SK-N-MC (cell line): ENCODE results near the gene NTRK2.

Experiments
- DNase-seq: peaks from one replicate; pipeline ENCODE4 v3.0.0-alpha.2; 2011; ENCODE audit warnings: low read depth, low spot score
- H3K27ac ChIP-seq: fragments of 200-600 bp; sonication (generic); 2 replicates; pipeline ENCODE4 v1.5.1; 2016; ENCODE audit warnings: mixed run types
- H3K36me3 ChIP-seq: fragments of 200-600 bp; sonication (generic); 2 replicates; pipeline ENCODE4 v1.6.1; 2017; ENCODE audit warnings: antibody characterized with exemption, low read length, mixed read lengths; ENCODE audit not compliant: insufficient read depth
- H3K4me3 ChIP-seq: fragments of 200-600 bp; sonication (generic); 2 replicates; pipeline ENCODE4 v1.5.1; 2016
- H3K9ac ChIP-seq: fragments of 200-600 bp; sonication (generic); 2 replicates; pipeline ENCODE4 v1.8.0; 2017; ENCODE audit warnings: mixed run types, mixed read lengths; ENCODE audit not compliant: insufficient read length
- H3K9me3 ChIP-seq: fragments of 200-600 bp; sonication (generic); 2 replicates; pipeline ENCODE4 v1.6.1; 2017; ENCODE audit warnings: low read depth, mild to moderate bottlenecking, antibody characterized with exemption, low read length, moderate library complexity, mixed read lengths
- EZH2 ChIP-seq: fragments of 200-600 bp; sonication (generic); IDR thresholded peaks from one replicate; pipeline ENCODE4 v1.6.1; 2017; ENCODE audit warnings: antibody characterized with exemption
- FOXP2 ChIP-seq: optimal IDR thresholded peaks from 2 replicates; pipeline ENCODE3; 2011; ENCODE audit warnings: mild to moderate bottlenecking, moderate library complexity; ENCODE audit not compliant: insufficient read depth; ENCODE audit errors: extremely low read length, control extremely low read depth
- POLR2AphosphoS5 ChIP-seq: IDR thresholded peaks from 2 replicates; pipeline ENCODE4 v1.6.1; 2012; ENCODE audit warnings: mild to moderate bottlenecking, low read depth, low read length, borderline replicate concordance

The NTRK2 gene

GRCh38 chr9:84710701-84711397, 41.3 kb downstream of the NTRK2 start:
- TF ChIP-seq POLR2AphosphoS5 = no peak
- no peak for TF ChIP-seq FOXP2
- TF ChIP-seq EZH2 = no peak
- no peak for DNase-seq
- Histone ChIP-seq H3K4me3 (no peak overlapping the region), H3K9ac (no peak overlapping the region), H3K27ac (no peak overlapping the region), H3K36me3 (no peaks in the 10 kb centered on the region), H3K9me3 (no peaks in the 10 kb centered on the region)

GRCh38 chr9:84711398-84711777, 41.9 kb downstream of the NTRK2 start:
- Histone ChIP-seq H3K9me3 (no peaks in the 10 kb centered on the region), H3K9ac (no peak overlapping the region), H3K4me3 (no peak overlapping the region), H3K27ac (no peak overlapping the region), H3K36me3 (no peaks in the 10 kb centered on the region)
- no peak for DNase-seq
- no peak for TF ChIP-seq POLR2AphosphoS5
- no peak for TF ChIP-seq FOXP2
- no peak for TF ChIP-seq EZH2

GRCh38 chr9:84711936-84712335, 42.4 kb downstream of the NTRK2 start:
- no peak overlapping the region for H3K9ac ChIP-seq
- no peak for DNase-seq
- H3K4me3 ChIP-seq = no peak overlapping the region
- TF ChIP-seq POLR2AphosphoS5 (no peak), FOXP2 (no peak), EZH2 (no peak)
- H3K27ac ChIP-seq = no peak overlapping the region
- H3K36me3 ChIP-seq = no peaks in the 10 kb centered on the region
- no peaks in the 10 kb centered on the region for H3K9me3 ChIP-seq

GRCh38 chr9:84716217-84716616, 46.7 kb downstream of the NTRK2 start:
- no peak for TF ChIP-seq POLR2AphosphoS5
- TF ChIP-seq FOXP2 = no peak
- no peak for TF ChIP-seq EZH2
- Histone ChIP-seq H3K27ac (no peak overlapping the region), H3K9me3 (no peaks in the 10 kb centered on the region), H3K9ac (no peak overlapping the region), H3K36me3 (no peaks in the 10 kb centered on the region), H3K4me3 (no peak overlapping the region)
- no peak for DNase-seq

- Histone ChIP-seq H3K4me3 (no peak overlapping the region), H3K9me3 (no peaks in the 10 kb centered on the region), H3K27ac (no peak overlapping the region), H3K36me3 (no peaks in the 10 kb centered on the region), H3K9ac (no peak overlapping the region)
- TF ChIP-seq EZH2 = no peak
- no peak for TF ChIP-seq FOXP2
- TF ChIP-seq POLR2AphosphoS5 = no peak
- DNase-seq = no peak
These were observed 48.9 kb downstream of the NTRK2 start for GRCh38 chr9:84718476-84718875.

GRCh38 chr9:84722388-84722989, 53.0 kb downstream of the NTRK2 start:
- no peak for DNase-seq
- TF ChIP-seq POLR2AphosphoS5 = no peak
- TF ChIP-seq FOXP2 = no peak
- no peak for TF ChIP-seq EZH2
- Histone ChIP-seq H3K9ac (no peak overlapping the region), H3K9me3 (no peaks in the 10 kb centered on the region), H3K27ac (no peak overlapping the region), H3K36me3 (no peaks in the 10 kb centered on the region), H3K4me3 (no peak overlapping the region)

DNA sequence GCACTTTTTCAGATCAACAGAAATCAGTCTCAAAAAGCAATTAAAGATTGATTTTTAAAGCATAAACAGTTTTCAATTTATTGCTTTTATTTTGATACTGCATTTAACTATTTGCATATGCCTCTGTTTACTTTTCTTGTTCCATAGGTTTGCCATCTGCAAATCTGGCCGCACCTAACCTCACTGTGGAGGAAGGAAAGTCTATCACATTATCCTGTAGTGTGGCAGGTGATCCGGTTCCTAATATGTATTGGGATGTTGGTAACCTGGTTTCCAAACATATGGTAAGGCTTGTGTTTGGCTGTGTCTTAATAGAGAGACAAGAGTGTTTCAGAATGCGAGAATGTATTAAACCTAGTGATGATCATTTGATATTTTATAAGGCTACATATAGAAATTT, 53.9 kb downstream of the NTRK2 start:
- Histone ChIP-seq H3K27ac (no peak overlapping the region), H3K9me3 (no peaks in the 10 kb centered on the region), H3K4me3 (no peak overlapping the region), H3K36me3 (no peaks in the 10 kb centered on the region), H3K9ac (no peak overlapping the region)
- no peak for DNase-seq
- TF ChIP-seq EZH2 (no peak), FOXP2 (no peak)

DNA sequence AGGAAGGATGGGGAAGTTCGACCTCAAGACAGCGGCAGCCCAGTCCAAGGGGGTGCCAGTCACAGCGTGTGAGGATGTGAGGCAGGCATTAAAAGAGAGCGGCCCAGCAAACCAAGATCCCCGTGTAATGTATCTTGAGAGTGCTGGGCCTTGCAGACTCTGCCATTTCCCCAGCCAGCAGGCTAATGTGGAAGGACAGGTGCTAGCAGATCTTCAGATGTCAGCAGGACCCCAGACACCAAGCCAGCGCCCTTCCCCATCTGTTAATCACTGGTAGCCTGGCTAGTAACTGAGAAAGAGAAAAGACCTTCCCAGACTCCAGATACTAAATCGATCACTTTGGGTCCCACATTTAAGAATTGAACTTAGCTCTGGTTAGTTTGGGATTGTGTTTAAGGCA, 62.2 kb downstream of the NTRK2 start:
- Histone ChIP-seq H3K9me3 (no peaks in the 10 kb centered on the region), H3K36me3 (no peaks in the 10 kb centered on the region), H3K9ac (no peak overlapping the region), H3K27ac (no peak overlapping the region), H3K4me3 (no peak overlapping the region)
- no peak for DNase-seq
- no peak for TF ChIP-seq EZH2
- TF ChIP-seq FOXP2 = no peak
- no peak for TF ChIP-seq POLR2AphosphoS5

DNA sequence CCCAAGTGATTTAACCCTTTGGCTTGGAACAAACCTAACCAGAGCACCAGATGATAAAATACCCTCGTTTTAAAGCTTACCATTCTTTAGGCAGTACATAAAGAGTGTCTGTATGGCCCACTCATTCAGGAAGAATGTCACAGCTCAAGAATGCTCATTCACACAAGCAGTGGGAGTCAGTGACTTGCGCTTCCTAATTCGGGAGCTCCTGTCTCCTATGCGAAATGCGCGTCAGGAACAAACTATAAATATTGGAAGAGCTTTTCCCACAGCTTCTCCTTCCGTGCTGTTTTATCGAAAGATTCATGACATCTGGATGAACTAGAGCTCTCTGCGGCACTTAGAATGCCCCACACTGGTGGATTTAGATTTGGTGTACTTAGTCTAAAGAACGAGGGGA, 66.6 kb downstream of the NTRK2 start:
- Histone ChIP-seq H3K27ac (no peak overlapping the region), H3K9me3 (no peaks in the 10 kb centered on the region), H3K36me3 (no peaks in the 10 kb centered on the region), H3K4me3 (no peak overlapping the region), H3K9ac (no peak overlapping the region)
- no peak for TF ChIP-seq EZH2
- no peak for TF ChIP-seq POLR2AphosphoS5
- TF ChIP-seq FOXP2 = no peak
- no peak for DNase-seq

- no peak for TF ChIP-seq POLR2AphosphoS5
- TF ChIP-seq EZH2 = no peak
- no peak for TF ChIP-seq FOXP2
- Histone ChIP-seq H3K36me3 (no peaks in the 10 kb centered on the region), H3K27ac (no peak overlapping the region), H3K4me3 (no peak overlapping the region), H3K9me3 (no peaks in the 10 kb centered on the region), H3K9ac (no peak overlapping the region)
- no peak for DNase-seq
These were observed 67.0 kb downstream of the NTRK2 start for GRCh38 chr9:84736536-84736935.
